Activated CD4-positive, alpha-beta memory T cell treated with anti-CD3 and anti-CD28 coated beads, Interleukin-2, amount 10 ng/mL, durations not matched to agents 7 days and 5 days (primary cell): Measurements from ENCODE around the gene RBP3. TPM values are rescaled to one million over a fixed set of nuclear protein-coding genes. Genes with fewer than 3 reads are reported as not detected.

Experiments
- CTCF ChIA-PET: fragments of 350-600 bp; sonication (Branson Sonifier 250); formaldehyde crosslinking; loops from one replicate; lab custom pipeline; 2021; ENCODE audit warnings: antibody characterized with exemption, inconsistent platforms; lab: Charles Lee
- POLR2A ChIA-PET: fragments of 350-600 bp; sonication (Branson Sonifier 250); formaldehyde crosslinking; loops from one replicate; lab custom pipeline; 2021; ENCODE audit warnings: antibody characterized with exemption; lab: Charles Lee
- DNase-seq: peaks from one replicate; pipeline ENCODE4 v3.0.0-alpha.2; 2020
- H3K27ac Mint-ChIP-seq: one replicate; pipeline ENCODE4 v1.8.0; 2021; ENCODE audit warnings: mild to moderate bottlenecking, mixed read lengths
- H3K27me3 Mint-ChIP-seq: one replicate; pipeline ENCODE4 v1.8.0; 2021; ENCODE audit warnings: mixed read lengths
- H3K36me3 Mint-ChIP-seq: one replicate; pipeline ENCODE4 v1.8.0; 2021; ENCODE audit warnings: low read depth, mixed read lengths
- H3K4me1 Mint-ChIP-seq: one replicate; pipeline ENCODE4 v1.8.0; 2021; ENCODE audit warnings: mixed read lengths
- H3K4me3 Mint-ChIP-seq: one replicate; pipeline ENCODE4 v1.8.0; 2021; ENCODE audit warnings: mild to moderate bottlenecking, mixed read lengths
- H3K9me3 Mint-ChIP-seq: one replicate; pipeline ENCODE4 v1.8.0; 2021; ENCODE audit warnings: mixed read lengths
- total RNA-seq, 2 experiments: library from RNA; stranded (reverse); gene quantifications; one replicate each; pipeline ENCODE4 v1.2.3, GENCODE V29; 2021

RBP3 gene
- total RNA-seq, 2 experiments from 2014 or later = not detected

GRCh38 chr10:47368431-47369180 lies 20.4 kb downstream of the RBP3 start:
- DNase-seq = no peak
- H3K4me3 Mint-ChIP-seq = no peak overlapping the region
- H3K27me3 Mint-ChIP-seq = peaks cover 4% of the 10 kb centered on the region
- H3K36me3 Mint-ChIP-seq = no peaks in the 10 kb centered on the region
- H3K27ac Mint-ChIP-seq = no peak overlapping the region
- POLR2A ChIA-PET = no interaction called here
- CTCF ChIA-PET = no interaction called here
- peaks cover 10% of the 10 kb centered on the region for H3K4me1 Mint-ChIP-seq
- no peaks in the 10 kb centered on the region for H3K9me3 Mint-ChIP-seq

- ChIA-PET POLR2A (no interaction called here), CTCF (no interaction called here)
- Mint-ChIP-seq H3K4me3 (no peak overlapping the region), H3K36me3 (no peaks in the 10 kb centered on the region), H3K27ac (no peak overlapping the region), H3K27me3 (peaks cover 7% of the 10 kb centered on the region), H3K9me3 (no peaks in the 10 kb centered on the region), H3K4me1 (peaks cover 10% of the 10 kb centered on the region)
- DNase-seq = no peak
Measured at GRCh38 chr10:47369251-47369894, 21.2 kb downstream of the RBP3 start.

GRCh38 chr10:47370015-47370767 lies 22.0 kb downstream of the RBP3 start:
- Mint-ChIP-seq H3K4me1 (peaks cover 10% of the 10 kb centered on the region), H3K9me3 (no peaks in the 10 kb centered on the region), H3K4me3 (no peak overlapping the region), H3K27ac (no peak overlapping the region), H3K27me3 (peaks cover 9% of the 10 kb centered on the region), H3K36me3 (no peaks in the 10 kb centered on the region)
- ChIA-PET POLR2A (no interaction called here), CTCF (no interaction called here)
- DNase-seq = no peak

DNA sequence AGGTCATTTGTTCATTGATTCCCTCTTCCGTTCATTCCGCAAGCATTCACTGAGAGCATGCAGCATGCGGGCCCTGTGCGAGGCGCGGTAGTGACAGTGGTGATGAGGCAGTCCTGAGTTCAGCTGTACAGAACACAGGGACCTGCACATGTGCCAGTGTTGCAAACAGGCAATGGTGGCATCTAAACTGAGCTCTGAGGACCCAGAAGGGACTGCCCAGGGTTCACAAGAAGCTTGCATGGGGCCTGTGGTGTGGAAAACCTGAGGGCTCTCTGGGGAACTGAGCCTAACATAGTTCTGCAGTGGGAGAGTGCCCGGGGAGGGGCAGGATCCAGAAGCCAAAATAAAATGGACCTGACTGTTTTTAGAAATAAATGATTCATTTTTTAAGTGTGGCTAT lies 22.7 kb downstream of the RBP3 start:
- Mint-ChIP-seq H3K27ac (no peak overlapping the region), H3K36me3 (no peaks in the 10 kb centered on the region), H3K4me3 (no peak overlapping the region), H3K27me3 (peaks cover 16% of the 10 kb centered on the region), H3K9me3 (no peaks in the 10 kb centered on the region), H3K4me1 (peaks cover 10% of the 10 kb centered on the region)
- ChIA-PET CTCF (interaction anchor here (1.3 kb wide), 1 partner anchor 30 kb away, joined by 3 read pairs; no protein-coding TSS in a partner anchor), POLR2A (no interaction called here)
- peak; percentile 12 for DNase-seq

GRCh38 chr10:47371629-47372485 lies 23.7 kb downstream of the RBP3 start:
- H3K4me3 Mint-ChIP-seq = no peak overlapping the region
- no peaks in the 10 kb centered on the region for H3K36me3 Mint-ChIP-seq
- ChIA-PET CTCF (interaction anchor here (0.9 to 1.3 kb wide), 2 partner anchors 10 to 31 kb away, joined by 3 read pairs; no protein-coding TSS in a partner anchor), POLR2A (no interaction called here)
- peak; percentile 8 for DNase-seq
- H3K27ac Mint-ChIP-seq = no peak overlapping the region
- H3K4me1 Mint-ChIP-seq = peaks cover 10% of the 10 kb centered on the region
- no peaks in the 10 kb centered on the region for H3K9me3 Mint-ChIP-seq
- peaks cover 26% of the 10 kb centered on the region for H3K27me3 Mint-ChIP-seq

GRCh38 chr10:47372726-47373125 lies 24.6 kb downstream of the RBP3 start:
- CTCF ChIA-PET = interaction anchor here (0.9 kb wide), 1 partner anchor 11 kb away, joined by 3 read pairs; no protein-coding TSS in a partner anchor
- peaks cover 34% of the 10 kb centered on the region for H3K27me3 Mint-ChIP-seq

DNA sequence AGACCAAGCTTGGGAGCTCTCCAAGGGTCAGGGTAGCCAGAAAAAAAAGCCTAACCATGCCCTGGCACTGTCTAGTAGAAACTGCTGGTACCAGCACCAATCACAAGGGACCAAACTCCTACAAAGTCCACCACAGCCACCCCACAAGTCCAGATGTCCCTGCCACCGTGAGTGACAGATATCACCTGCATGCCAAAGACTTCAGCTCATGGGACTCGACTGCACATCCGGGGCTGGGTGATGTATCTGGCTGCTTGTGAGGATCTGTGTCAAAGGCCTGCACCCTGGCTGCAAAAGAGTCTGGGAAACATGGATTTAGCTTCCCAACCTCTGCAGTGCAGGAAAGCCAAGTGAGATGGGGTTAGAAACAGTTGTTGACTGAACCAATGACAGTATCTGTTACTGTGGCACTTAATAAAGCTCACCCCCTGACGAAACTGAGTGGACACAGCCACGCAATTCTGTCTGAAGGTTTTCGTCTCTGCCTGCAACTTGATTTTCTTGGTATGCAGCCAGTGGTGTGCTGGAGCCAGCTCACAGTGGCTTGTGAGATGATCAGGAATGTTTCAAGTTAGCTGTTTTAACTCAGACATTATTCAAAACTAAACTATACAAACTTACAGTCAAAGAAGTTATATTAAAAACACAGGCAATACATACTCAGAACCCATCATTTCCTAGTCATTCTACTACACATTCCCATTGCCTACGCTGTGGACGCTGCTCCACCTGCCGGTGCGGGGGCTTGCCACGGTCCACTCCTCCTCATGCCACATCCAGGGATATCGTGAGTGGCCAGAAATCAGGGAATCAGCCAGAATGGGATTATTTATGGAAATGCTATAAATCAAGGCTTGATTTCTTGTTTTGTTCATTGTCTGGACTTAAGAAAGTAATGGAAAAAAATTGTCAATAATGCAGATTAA lies 26.7 kb downstream of the RBP3 start:
- Mint-ChIP-seq H3K9me3 (no peaks in the 10 kb centered on the region), H3K4me1 (peaks cover 17% of the 10 kb centered on the region), H3K27me3 (peaks cover 51% of the 10 kb centered on the region), H3K4me3 (no peak overlapping the region), H3K36me3 (no peaks in the 10 kb centered on the region), H3K27ac (no peak overlapping the region)
- peak; percentile 12 for DNase-seq
- ChIA-PET POLR2A (interaction anchor here (1.1 kb wide), 1 partner anchor 21 kb away, joined by 3 read pairs; no protein-coding TSS in a partner anchor), CTCF (no interaction called here)

More at GRCh38 chr10:47372726-47373125, 24.6 kb downstream of the RBP3 start:
- peaks cover 17% of the 10 kb centered on the region for H3K4me1 Mint-ChIP-seq
- peak; percentile 15 for DNase-seq
- H3K4me3 Mint-ChIP-seq = no peak overlapping the region
- H3K36me3 Mint-ChIP-seq = no peaks in the 10 kb centered on the region
- H3K27ac Mint-ChIP-seq = no peak overlapping the region
- no peaks in the 10 kb centered on the region for H3K9me3 Mint-ChIP-seq
- POLR2A ChIA-PET = no interaction called here

GRCh38 chr10:47376522-47377220 lies 28.5 kb downstream of the RBP3 start:
- ChIA-PET POLR2A (no interaction called here), CTCF (no interaction called here)
- DNase-seq = peak; percentile 15
- no peak overlapping the region for H3K27ac Mint-ChIP-seq
- peaks cover 21% of the 10 kb centered on the region for H3K4me1 Mint-ChIP-seq
- no peaks in the 10 kb centered on the region for H3K9me3 Mint-ChIP-seq
- no peak overlapping the region for H3K4me3 Mint-ChIP-seq
- peaks cover 66% of the 10 kb centered on the region for H3K27me3 Mint-ChIP-seq
- H3K36me3 Mint-ChIP-seq = no peaks in the 10 kb centered on the region

DNA sequence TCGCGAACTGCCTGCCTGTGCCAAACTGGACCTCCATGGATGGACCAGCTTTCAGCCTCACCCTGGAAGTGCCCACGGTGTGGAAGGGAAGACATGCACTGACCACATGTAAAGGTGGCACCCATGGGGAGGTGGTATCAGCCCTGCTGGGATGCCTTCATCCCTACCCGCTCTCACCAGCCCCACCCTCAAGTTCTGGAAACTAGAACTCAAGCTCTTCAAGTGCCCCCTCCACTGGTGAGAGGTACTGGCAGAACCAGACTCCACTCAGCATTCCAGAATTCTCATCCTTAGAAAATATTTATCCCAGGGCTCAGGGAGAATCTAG lies 30.0 kb downstream of the RBP3 start:
- peaks cover 76% of the 10 kb centered on the region for H3K27me3 Mint-ChIP-seq

GRCh38 chr10:47378606-47379444 lies 30.7 kb downstream of the RBP3 start:
- CTCF ChIA-PET = no interaction called here
- Mint-ChIP-seq H3K27ac (no peak overlapping the region), H3K36me3 (no peaks in the 10 kb centered on the region), H3K4me3 (no peak overlapping the region), H3K27me3 (peaks cover 80% of the 10 kb centered on the region), H3K4me1 (peaks cover 15% of the 10 kb centered on the region), H3K9me3 (no peaks in the 10 kb centered on the region)
- peak; percentile 9 for DNase-seq
- POLR2A ChIA-PET = interaction anchor here (1.2 to 2.8 kb wide), 2 partner anchors 124 to 1095 kb away, joined by 3 to 25 read pairs; no protein-coding TSS in a partner anchor

More for the DNA sequence above, 30.0 kb downstream of the RBP3 start:
- POLR2A ChIA-PET = interaction anchor here (1.2 kb wide), 1 partner anchor 123 kb away, joined by 3 read pairs; no protein-coding TSS in a partner anchor
- no peak overlapping the region for H3K27ac Mint-ChIP-seq
- H3K4me3 Mint-ChIP-seq = no peak overlapping the region
- no peak for DNase-seq
- H3K4me1 Mint-ChIP-seq = peaks cover 13% of the 10 kb centered on the region
- no peaks in the 10 kb centered on the region for H3K36me3 Mint-ChIP-seq
- no peaks in the 10 kb centered on the region for H3K9me3 Mint-ChIP-seq
- CTCF ChIA-PET = no interaction called here
